ENCODE measurements around the gene PRSS22.

The PRSS22 gene

DNA sequence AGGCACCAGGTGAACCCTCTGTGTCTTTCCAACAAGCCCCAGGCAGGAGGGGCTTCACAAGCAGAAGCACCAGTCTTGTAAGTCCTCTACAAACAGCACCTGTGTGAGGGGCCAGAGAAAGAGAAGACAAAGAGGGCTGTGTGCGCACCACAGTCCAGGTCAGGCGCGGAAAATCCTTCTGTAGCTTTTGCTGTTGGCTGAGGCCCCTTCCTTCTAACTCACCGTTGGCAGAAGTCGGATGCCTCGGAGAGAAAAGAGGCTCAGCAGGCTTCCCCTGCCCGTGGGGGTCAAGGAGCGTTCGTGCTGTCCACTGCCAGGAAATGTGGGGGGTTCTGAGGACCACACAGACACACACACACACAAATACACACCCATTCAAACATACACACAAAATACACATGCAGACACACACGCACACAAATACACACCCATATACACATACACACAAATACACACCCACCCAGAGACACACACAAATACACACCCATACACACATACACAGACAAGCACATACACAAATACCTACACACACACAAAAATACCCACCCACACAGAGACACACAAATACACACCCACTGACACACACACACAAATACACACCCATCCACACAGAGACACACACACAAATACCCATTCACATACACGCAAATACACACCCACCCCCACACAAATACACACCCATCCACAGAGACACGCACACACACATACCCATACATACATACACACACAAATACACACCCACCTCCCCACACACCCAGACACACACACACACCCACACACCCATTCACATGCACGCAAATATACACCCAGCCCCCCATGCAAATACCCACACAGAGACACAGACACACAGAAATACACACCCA is 21.1 kb downstream of the PRSS22 start:
- no peak for TF ChIP-seq POLR2A (IDR thresholded peaks at IDR 0.05; ENCODE audit: extremely low read depth, insufficient read length)
- TF ChIP-seq, protein P1, sequence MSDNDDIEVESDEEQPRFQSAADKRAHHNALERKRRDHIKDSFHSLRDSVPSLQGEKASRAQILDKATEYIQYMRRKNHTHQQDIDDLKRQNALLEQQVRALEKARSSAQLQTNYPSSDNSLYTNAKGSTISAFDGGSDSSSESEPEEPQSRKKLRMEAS (IDR thresholded peaks at IDR 0.05; ENCODE audit: low read depth, low read length) = no peak
- no peak for DNase-seq (ENCODE audit: low read depth)
- H3K4me3 ChIP-seq (ENCODE audit: low read depth, low read length) = no peak overlapping the region

DNA sequence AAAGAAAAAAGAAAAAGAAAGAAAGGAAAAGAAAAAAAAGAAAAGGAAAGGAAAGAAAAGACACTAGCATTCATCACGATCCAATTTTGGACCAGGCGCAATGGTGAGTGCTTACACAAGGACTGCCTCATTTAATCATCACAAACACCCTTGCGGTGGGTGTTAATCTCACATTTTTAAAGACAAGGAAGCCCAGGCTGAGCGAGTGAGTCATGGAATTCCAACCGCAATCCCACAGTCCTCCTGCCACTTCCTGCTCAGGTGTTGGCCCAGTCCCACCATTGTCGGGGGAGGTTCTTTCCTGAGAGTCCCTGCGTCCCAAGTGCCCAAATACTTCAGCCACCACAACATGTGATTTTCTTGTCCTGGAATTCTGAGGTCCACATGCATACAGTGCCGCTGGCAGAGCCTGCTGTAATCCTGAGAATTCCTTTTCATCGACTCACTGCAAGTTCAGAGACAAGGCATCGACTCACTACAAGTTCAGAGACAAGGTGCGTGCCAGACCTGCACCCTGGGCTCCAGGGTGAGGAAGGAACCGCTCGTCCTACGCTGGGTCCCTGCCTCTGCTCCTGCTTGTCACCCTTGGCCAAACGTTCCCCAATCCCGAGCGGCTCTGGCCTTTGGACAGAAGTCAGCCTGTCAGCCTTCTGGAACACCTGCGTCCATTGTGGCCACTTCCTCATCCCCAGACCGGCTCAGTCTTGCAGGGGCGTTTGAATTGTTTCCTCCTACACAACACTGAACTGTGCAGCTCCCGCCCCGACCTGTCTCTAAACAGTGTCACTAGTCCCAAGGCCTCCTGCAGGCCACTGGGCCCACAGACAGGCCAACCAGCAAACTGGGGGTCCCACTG is 22.1 kb downstream of the PRSS22 start:
- DNase-seq (ENCODE audit: low read depth) = peak; percentile 50
- TF ChIP-seq, protein P2, sequence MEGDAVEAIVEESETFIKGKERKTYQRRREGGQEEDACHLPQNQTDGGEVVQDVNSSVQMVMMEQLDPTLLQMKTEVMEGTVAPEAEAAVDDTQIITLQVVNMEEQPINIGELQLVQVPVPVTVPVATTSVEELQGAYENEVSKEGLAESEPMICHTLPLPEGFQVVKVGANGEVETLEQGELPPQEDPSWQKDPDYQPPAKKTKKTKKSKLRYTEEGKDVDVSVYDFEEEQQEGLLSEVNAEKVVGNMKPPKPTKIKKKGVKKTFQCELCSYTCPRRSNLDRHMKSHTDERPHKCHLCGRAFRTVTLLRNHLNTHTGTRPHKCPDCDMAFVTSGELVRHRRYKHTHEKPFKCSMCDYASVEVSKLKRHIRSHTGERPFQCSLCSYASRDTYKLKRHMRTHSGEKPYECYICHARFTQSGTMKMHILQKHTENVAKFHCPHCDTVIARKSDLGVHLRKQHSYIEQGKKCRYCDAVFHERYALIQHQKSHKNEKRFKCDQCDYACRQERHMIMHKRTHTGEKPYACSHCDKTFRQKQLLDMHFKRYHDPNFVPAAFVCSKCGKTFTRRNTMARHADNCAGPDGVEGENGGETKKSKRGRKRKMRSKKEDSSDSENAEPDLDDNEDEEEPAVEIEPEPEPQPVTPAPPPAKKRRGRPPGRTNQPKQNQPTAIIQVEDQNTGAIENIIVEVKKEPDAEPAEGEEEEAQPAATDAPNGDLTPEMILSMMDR (IDR thresholded peaks at IDR 0.05; ENCODE audit: low read depth, low read length) = no peak
- TF ChIP-seq, protein P1 (IDR thresholded peaks at IDR 0.05; ENCODE audit: low read depth, low read length) = 0 out of 2 replicates have a peak, but pooled peaks have one; percentile 9

DNA sequence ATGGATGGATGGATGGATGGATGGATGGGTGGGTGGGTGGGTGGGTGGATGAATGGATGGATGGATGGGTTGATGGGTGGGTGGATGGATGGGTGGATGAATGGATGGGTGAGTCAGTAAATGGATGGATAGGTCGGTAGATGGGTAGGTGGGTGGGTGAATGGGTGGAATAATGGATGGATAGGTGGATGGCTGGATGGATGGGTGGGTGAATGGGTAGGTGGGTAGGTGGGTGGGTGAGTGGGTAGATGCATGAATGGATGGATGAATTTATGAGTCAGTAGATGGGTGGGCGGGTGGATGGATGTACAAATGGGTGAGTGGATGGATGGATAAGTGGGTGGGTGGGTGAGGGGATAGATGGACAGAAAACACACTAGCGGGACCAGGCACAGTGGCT is 23.0 kb downstream of the PRSS22 start:
- TF ChIP-seq, protein P1 (IDR thresholded peaks at IDR 0.05; ENCODE audit: low read depth, low read length) = no peak
- TF ChIP-seq POLR2A (IDR thresholded peaks at IDR 0.05; ENCODE audit: extremely low read depth, insufficient read length) = no peak
- TF ChIP-seq, protein P2 (IDR thresholded peaks at IDR 0.05; ENCODE audit: low read depth, low read length) = no peak
- no peak for TF ChIP-seq MYC (IDR thresholded peaks at IDR 0.05; ENCODE audit: low read depth, low read length)
- no peak overlapping the region for H3K4me3 ChIP-seq (ENCODE audit: low read depth, low read length)
- DNase-seq (ENCODE audit: low read depth) = no peak

More for the DNA sequence above, 22.1 kb downstream of the PRSS22 start:
- no peak overlapping the region for H3K4me3 ChIP-seq (ENCODE audit: low read depth, low read length)

DNA sequence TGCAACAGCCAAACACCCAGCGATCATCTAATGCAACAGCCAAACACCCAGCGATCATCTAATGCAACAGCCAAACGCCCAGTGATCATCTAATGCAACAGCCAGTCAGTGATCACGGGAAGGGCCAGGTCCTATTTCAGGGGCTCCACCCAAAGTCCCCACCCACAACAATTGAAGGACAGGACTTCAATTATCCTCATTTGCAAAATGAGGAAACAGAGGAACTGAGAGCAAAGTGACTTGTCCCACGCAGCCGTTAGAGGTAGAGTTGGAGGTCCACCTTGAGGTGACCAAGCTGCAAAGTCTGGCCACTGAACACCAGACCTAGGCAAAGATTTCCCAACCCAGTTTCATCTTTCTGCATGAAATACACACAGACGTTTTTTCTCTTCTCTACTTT is 24.2 kb downstream of the PRSS22 start:
- TF ChIP-seq POLR2A (IDR thresholded peaks at IDR 0.05; ENCODE audit: extremely low read depth, insufficient read length) (no peak), MYC (IDR thresholded peaks at IDR 0.05; ENCODE audit: low read depth, low read length) (no peak)
- TF ChIP-seq, protein P1 (IDR thresholded peaks at IDR 0.05; ENCODE audit: low read depth, low read length) = no peak
- TF ChIP-seq, protein P2 (IDR thresholded peaks at IDR 0.05; ENCODE audit: low read depth, low read length) = no peak
- no peak overlapping the region for H3K4me3 ChIP-seq (ENCODE audit: low read depth, low read length)
- DNase-seq (ENCODE audit: low read depth) = no peak

DNA sequence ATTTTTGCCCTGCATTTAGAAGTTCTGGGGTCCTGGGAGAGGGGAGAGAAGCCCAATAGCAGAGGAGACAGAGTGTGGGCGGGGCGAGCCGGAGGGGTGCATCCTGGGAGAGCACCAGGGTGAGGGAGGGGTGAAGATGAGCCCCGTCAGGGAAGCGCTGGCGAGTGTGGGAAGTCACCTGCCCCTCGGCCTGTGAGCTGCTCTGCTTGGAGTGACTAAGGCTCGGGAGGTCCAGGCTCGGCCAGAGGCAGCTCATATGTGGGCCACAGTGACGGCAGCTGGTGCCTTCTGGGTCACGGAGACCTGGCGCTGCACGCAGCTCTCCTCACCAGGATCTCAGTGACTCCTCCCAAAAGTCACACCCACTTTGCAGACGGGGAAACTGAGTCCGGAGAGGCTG is 26.8 kb downstream of the PRSS22 start:
- DNase-seq (ENCODE audit: low read depth) = no peak
- TF ChIP-seq, protein P1 (IDR thresholded peaks at IDR 0.05; ENCODE audit: low read depth, low read length) = no peak
- TF ChIP-seq, protein P2 (IDR thresholded peaks at IDR 0.05; ENCODE audit: low read depth, low read length) = no peak
- no peak for TF ChIP-seq MYC (IDR thresholded peaks at IDR 0.05; ENCODE audit: low read depth, low read length)
- no peak for TF ChIP-seq POLR2A (IDR thresholded peaks at IDR 0.05; ENCODE audit: extremely low read depth, insufficient read length)
- no peak overlapping the region for H3K4me3 ChIP-seq (ENCODE audit: low read depth, low read length)

DNA sequence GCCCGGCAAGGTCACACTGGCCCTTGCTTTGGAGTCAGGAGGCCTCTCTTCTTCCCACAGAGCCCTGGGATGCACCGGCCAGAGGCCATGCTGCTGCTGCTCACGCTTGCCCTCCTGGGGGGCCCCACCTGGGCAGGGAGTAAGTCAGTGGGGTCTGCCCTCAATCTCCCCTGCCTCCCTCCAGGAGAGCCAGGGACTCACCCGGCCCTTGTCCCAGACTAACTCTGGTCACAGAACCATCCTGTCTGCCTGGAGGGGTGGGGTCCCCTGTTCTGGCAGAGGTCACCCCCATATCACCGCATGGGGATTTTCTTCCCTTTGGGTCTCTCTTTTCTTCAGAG is 27.6 kb downstream of the PRSS22 start:
- DNase-seq (ENCODE audit: low read depth) = no peak
- H3K4me3 ChIP-seq (ENCODE audit: low read depth, low read length) = no peak overlapping the region
- no peak for TF ChIP-seq MYC (IDR thresholded peaks at IDR 0.05; ENCODE audit: low read depth, low read length)
- TF ChIP-seq, protein P2 (IDR thresholded peaks at IDR 0.05; ENCODE audit: low read depth, low read length) = no peak
- TF ChIP-seq POLR2A (IDR thresholded peaks at IDR 0.05; ENCODE audit: extremely low read depth, insufficient read length) = no peak
- TF ChIP-seq, protein P1 (IDR thresholded peaks at IDR 0.05; ENCODE audit: low read depth, low read length) = no peak

Data from NB4 (cell line).